Astrocyte (in vitro differentiated cells and primary cell): ENCODE measurements around the gene RAE1.

Experiments
- CTCF ChIP-seq: IDR thresholded peaks from 2 replicates; pipeline ENCODE4 v1.5.1; 2011; ENCODE audit warnings: low read depth, mild to moderate bottlenecking, inconsistent platforms, low read length, moderate library complexity; ENCODE audit not compliant: insufficient read depth
- EZH2 ChIP-seq: IDR thresholded peaks from 2 replicates; pipeline ENCODE4 v1.6.1; 2012; ENCODE audit warnings: mild to moderate bottlenecking, low read length, inconsistent platforms; ENCODE audit not compliant: insufficient read depth

- TF ChIP-seq CTCF = no peak
- TF ChIP-seq EZH2 = no peak
These were observed 62.9 kb downstream of the RAE1 start for GRCh38 chr20:57413986-57414385.
